ENCODE results near the gene TRAF7.

TRAF7 gene

DNA sequence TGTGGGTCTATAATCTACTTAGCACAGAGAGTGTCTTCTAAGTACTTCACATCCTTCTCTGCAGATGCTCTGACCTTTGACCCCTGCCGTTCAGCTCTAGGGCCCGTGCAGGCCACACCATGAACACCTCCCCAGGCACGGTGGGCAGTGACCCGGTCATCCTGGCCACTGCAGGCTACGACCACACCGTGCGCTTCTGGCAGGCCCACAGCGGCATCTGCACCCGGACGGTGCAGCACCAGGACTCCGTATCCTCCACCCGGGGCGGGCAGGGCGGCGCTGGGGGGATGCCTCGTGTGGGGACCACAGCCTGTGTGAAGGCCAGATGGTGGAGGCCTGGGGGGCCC, 50.4 kb downstream of the TRAF7 start:
- TF ChIP-seq, protein P1, sequence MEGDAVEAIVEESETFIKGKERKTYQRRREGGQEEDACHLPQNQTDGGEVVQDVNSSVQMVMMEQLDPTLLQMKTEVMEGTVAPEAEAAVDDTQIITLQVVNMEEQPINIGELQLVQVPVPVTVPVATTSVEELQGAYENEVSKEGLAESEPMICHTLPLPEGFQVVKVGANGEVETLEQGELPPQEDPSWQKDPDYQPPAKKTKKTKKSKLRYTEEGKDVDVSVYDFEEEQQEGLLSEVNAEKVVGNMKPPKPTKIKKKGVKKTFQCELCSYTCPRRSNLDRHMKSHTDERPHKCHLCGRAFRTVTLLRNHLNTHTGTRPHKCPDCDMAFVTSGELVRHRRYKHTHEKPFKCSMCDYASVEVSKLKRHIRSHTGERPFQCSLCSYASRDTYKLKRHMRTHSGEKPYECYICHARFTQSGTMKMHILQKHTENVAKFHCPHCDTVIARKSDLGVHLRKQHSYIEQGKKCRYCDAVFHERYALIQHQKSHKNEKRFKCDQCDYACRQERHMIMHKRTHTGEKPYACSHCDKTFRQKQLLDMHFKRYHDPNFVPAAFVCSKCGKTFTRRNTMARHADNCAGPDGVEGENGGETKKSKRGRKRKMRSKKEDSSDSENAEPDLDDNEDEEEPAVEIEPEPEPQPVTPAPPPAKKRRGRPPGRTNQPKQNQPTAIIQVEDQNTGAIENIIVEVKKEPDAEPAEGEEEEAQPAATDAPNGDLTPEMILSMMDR (conservative IDR thresholded peaks at IDR 0.05; ENCODE audit: low read length) = no peak
- peak overlapping the region; percentile 90 for H3K4me3 ChIP-seq (ENCODE audit: low read length)
- no peak for DNase-seq (ENCODE audit: low read depth)

DNA sequence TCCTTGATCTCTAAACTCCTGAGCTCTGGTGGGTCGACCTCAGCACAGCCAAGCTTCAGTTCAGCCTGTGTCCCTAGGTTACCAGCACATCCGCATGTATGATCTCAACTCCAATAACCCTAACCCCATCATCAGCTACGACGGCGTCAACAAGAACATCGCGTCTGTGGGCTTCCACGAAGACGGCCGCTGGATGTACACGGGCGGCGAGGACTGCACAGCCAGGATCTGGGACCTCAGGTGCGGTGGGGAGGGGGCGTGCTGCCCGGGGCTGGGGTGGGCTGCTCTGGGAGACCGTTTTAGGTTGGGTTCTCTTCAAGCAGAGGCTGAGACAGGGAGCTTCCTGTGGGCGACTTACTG, 50.8 kb downstream of the TRAF7 start:
- TF ChIP-seq, protein P1 (conservative IDR thresholded peaks at IDR 0.05; ENCODE audit: low read length) = no peak
- peak overlapping the region; percentile 90 for H3K4me3 ChIP-seq (ENCODE audit: low read length)
- no peak for DNase-seq (ENCODE audit: low read depth)

DNA sequence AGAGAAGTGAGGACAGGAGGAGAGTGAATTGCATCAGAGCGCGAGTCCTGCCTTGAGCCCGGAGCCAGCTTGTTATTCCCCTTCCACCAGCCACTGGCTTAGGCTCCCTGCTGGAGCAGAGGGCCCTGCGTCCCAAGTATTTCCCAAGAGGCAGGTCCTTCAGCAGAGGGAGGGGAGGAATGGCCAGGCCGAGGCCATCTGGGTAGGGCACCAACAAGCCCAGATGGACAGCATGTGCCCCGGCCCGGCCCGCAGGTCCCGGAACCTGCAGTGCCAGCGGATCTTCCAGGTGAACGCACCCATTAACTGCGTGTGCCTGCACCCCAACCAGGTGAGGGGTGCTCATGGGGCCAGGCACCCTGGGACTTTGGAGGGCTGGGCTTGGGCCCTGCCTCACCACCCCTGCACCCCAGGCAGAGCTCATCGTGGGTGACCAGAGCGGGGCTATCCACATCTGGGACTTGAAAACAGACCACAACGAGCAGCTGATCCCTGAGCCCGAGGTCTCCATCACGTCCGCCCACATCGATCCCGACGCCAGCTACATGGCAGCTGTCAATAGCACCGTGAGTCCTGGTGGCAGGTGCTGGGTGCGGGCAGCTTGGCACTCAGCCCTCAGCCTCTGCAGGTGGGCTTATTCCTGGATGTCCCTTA, 51.3 kb downstream of the TRAF7 start:
- TF ChIP-seq, protein P1 (conservative IDR thresholded peaks at IDR 0.05; ENCODE audit: low read length) = no peak
- no peak for DNase-seq (ENCODE audit: low read depth)
- H3K4me3 ChIP-seq (ENCODE audit: low read length) = no peak overlapping the region

DNA sequence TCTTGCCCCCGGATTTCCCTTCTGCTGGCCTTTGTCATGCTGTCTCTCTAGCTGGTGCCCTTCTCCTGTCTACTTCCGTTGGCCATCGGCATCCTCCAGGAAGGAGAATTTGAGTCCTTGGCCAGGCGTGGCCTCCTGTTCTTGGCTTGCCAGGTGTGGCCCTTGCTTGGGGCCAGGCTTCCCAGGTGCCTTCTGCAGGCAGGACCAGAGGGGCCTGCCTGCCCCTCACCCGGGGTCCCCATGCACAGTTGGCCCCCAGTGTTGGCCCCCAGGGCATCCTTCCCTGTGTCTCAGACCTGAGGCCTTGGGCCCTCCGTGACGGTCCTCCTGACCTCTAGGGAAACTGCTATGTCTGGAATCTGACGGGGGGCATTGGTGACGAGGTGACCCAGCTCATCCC, 52.3 kb downstream of the TRAF7 start:
- TF ChIP-seq, protein P1 (conservative IDR thresholded peaks at IDR 0.05; ENCODE audit: low read length) = no peak

DNA sequence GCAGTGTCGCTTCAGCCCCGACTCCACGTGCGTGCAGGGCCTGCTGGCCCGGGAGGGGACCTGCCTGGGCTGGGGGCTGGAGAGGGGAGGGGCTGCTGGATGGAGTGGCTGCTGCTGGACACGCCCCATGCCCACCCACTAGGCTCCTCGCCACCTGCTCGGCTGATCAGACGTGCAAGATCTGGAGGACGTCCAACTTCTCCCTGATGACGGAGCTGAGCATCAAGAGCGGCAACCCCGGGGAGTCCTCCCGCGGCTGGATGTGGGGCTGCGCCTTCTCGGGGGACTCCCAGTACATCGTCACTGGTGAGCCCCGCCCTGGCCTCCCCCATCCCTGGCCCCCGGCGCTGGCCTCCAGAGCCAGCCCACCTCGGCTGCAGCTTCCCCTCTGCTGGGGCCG, 52.7 kb downstream of the TRAF7 start:
- TF ChIP-seq, protein P1 (conservative IDR thresholded peaks at IDR 0.05; ENCODE audit: low read length) = no peak
- H3K4me3 ChIP-seq (ENCODE audit: low read length) = no peak overlapping the region
- DNase-seq (ENCODE audit: low read depth) = no peak

More for the DNA sequence above, 52.3 kb downstream of the TRAF7 start:
- no peak for DNase-seq (ENCODE audit: low read depth)
- H3K4me3 ChIP-seq (ENCODE audit: low read length) = no peak overlapping the region

DNA sequence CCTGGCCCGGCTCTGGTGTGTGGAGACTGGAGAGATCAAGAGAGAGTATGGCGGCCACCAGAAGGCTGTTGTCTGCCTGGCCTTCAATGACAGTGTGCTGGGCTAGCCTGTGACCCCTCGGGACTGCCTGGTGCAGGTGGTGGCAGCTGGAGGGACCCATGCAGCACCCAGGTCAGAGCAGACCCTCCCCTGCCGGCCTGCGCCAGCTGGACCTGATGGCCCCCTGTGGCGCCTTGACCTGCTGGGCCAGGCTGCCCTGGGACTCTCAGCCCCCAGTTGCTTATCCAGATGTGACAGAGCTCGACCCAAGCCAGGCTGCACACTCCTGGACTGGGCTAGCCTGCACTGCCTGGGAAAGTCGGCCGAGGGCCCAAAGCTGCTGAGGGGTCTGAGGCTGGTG, 53.2 kb downstream of the TRAF7 start:
- DNase-seq (ENCODE audit: low read depth) = no peak
- H3K4me3 ChIP-seq (ENCODE audit: low read length) = no peak overlapping the region
- TF ChIP-seq, protein P1 (conservative IDR thresholded peaks at IDR 0.05; ENCODE audit: low read length) = no peak

DNA sequence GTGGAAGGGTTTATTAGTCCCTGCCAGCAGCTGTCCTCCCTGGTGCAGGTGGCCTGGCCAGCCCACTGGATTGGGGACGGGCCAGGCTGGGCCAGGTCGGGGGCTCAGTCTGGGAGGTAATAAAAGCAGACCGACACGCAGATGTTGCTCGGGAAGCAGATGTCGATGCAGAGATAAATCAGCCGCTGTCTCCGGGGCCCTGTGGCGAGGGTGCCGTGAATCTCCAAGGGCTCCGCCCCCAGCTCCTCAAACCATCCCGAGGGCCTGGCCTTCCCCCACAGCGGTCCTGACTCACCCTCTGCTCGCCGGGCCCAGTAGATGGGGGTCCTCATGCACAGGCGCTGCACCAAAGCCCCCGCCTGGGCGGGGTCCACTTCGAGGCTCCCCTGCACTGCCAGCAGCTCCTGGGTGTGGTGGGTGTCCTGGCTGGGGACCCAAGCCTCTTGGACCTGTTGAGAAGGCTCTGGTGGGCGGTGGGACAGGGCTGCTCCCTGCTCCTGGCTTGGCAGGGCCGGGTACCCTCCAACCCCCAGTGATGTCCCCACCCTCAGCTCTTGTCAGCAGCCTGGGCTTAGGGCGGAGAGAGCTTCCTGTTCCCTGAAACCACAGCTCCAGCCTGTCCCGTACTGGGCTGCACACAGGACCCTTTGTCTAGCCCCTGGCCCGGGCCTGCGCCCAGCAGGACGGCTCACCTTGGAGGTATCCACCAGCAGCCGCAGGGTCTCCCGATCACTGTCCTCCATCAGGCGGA, 53.9 kb downstream of the TRAF7 start:
- TF ChIP-seq, protein P1 (conservative IDR thresholded peaks at IDR 0.05; ENCODE audit: low read length) = no peak
- DNase-seq (ENCODE audit: low read depth) = no peak
- no peak overlapping the region for H3K4me3 ChIP-seq (ENCODE audit: low read length)
